Memory B cell (primary cell): ENCODE measurements around the gene YJU2.
"Not testable (repeated sequence)": the region's sequence is repeated elsewhere in the genome, so short reads cannot be mapped to it uniquely, and the experiment has no call there.

Source experiments
- ATAC-seq: fragments of 150-1000 bp; cut with Tn5 transposase; 2 replicates; pipeline ENCODE4 v1.10.0; 2021; ENCODE audit warnings: low read depth, mild to moderate bottlenecking, moderate library complexity
- DNase-seq, 2 donors: peaks; one replicate each; pipeline ENCODE4 v3.0.0; 2022; ENCODE audit warnings: low spot score in 2 of 2
- H3K27ac Mint-ChIP-seq: one replicate; pipeline ENCODE4 v1.8.0; 2022; ENCODE audit warnings: mild to moderate bottlenecking, moderate library complexity, mixed read lengths
- H3K27me3 Mint-ChIP-seq: one replicate; pipeline ENCODE4 v1.8.0; 2022; ENCODE audit warnings: mixed read lengths
- H3K36me3 Mint-ChIP-seq: one replicate; pipeline ENCODE4 v1.8.0; 2022; ENCODE audit warnings: mild to moderate bottlenecking, mixed read lengths
- H3K4me1 Mint-ChIP-seq: one replicate; pipeline ENCODE4 v1.8.0; 2022; ENCODE audit warnings: mixed read lengths
- H3K4me3 Mint-ChIP-seq: one replicate; pipeline ENCODE4 v1.8.0; 2022; ENCODE audit warnings: mild to moderate bottlenecking, moderate library complexity, mixed read lengths
- H3K9me3 Mint-ChIP-seq: one replicate; pipeline ENCODE4 v1.8.0; 2022; ENCODE audit warnings: mixed read lengths

YJU2 gene

GRCh38 chr19:4267901-4268815 is 21.3 kb downstream of the YJU2 start:
- DNase-seq (no peak), ATAC-seq (no peak)
- no peak overlapping the region for H3K4me3 Mint-ChIP-seq
- no peaks in the 10 kb centered on the region for H3K9me3 Mint-ChIP-seq
- no peak overlapping the region for H3K27ac Mint-ChIP-seq
- peaks cover 10% of the 10 kb centered on the region for H3K4me1 Mint-ChIP-seq
- peaks cover 28% of the 10 kb centered on the region for H3K36me3 Mint-ChIP-seq
- no peaks in the 10 kb centered on the region for H3K27me3 Mint-ChIP-seq

GRCh38 chr19:4268816-4269430 is 22.0 kb downstream of the YJU2 start:
- Mint-ChIP-seq H3K9me3 (no peaks in the 10 kb centered on the region), H3K4me3 (no peak overlapping the region), H3K4me1 (peaks cover 10% of the 10 kb centered on the region), H3K27me3 (no peaks in the 10 kb centered on the region), H3K27ac (no peak overlapping the region), H3K36me3 (peaks cover 25% of the 10 kb centered on the region)
- ATAC-seq (no peak), DNase-seq (no peak)

- peaks cover 6% of the 10 kb centered on the region for H3K36me3 Mint-ChIP-seq
- H3K27me3 Mint-ChIP-seq, result no peaks in the 10 kb centered on the region
- H3K27ac Mint-ChIP-seq, result no peak overlapping the region
- no peak overlapping the region for H3K4me3 Mint-ChIP-seq
- H3K4me1 Mint-ChIP-seq, result no peaks in the 10 kb centered on the region
- no peaks in the 10 kb centered on the region for H3K9me3 Mint-ChIP-seq
- DNase-seq, result no peak
- ATAC-seq, result no peak
Observed at GRCh38 chr19:4272894-4273293, 26.0 kb downstream of the YJU2 start.

GRCh38 chr19:4274321-4274686 is 27.4 kb downstream of the YJU2 start:
- not testable (repeated sequence) for DNase-seq, H3K27me3 Mint-ChIP-seq, H3K4me3 Mint-ChIP-seq, H3K36me3 Mint-ChIP-seq, H3K27ac Mint-ChIP-seq, H3K9me3 Mint-ChIP-seq, ATAC-seq, H3K4me1 Mint-ChIP-seq

DNA sequence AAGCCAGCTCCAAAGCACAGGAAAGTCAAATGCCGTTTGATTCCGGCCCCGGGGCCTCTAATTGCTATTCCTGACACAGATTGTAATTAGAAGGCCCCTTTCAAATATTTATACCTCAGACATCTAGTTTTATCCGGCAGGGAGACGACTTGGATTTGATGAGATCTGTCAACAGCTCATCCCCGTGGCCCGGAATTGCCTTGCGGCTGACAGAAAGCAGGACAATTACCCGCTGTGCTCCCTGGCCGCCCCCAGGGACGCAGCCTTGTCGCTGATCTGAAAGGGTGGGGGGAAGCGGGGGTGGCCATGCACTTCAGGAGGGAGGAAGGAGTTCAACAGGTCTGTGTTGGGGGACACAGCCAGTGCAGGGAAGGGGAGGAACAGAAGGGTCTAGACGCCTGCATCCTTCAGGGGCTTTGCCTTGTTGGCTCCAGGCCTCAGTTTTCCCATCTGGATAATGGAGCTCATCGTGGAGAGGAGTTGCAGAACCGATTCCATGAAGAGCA is 30.4 kb downstream of the YJU2 start:
- peaks cover 2% of the 10 kb centered on the region for H3K36me3 Mint-ChIP-seq
- peaks cover 3% of the 10 kb centered on the region for H3K4me1 Mint-ChIP-seq
- no peak overlapping the region for H3K4me3 Mint-ChIP-seq
- H3K27ac Mint-ChIP-seq, result no peak overlapping the region
- no peaks in the 10 kb centered on the region for H3K9me3 Mint-ChIP-seq
- ATAC-seq (no peak), DNase-seq (no peak)
- H3K27me3 Mint-ChIP-seq, result peaks cover 10% of the 10 kb centered on the region

- H3K36me3 Mint-ChIP-seq, result peaks cover under 1% of the 10 kb centered on the region
- peaks cover 3% of the 10 kb centered on the region for H3K4me1 Mint-ChIP-seq
- ATAC-seq, result no peak
- no peak for DNase-seq
- H3K27ac Mint-ChIP-seq, result no peak overlapping the region
- H3K27me3 Mint-ChIP-seq, result peaks cover 13% of the 10 kb centered on the region
- no peak overlapping the region for H3K4me3 Mint-ChIP-seq
- no peaks in the 10 kb centered on the region for H3K9me3 Mint-ChIP-seq
Observed at GRCh38 chr19:4278010-4278409, 31.1 kb downstream of the YJU2 start.

GRCh38 chr19:4278419-4279266 is 31.8 kb downstream of the YJU2 start, which contains the start of gene SHD:
Gene SHD, plus strand, starts transcription at chr19:4279266. Its CDS starts 798 bp downstream, at chr19:4280064.
- no peaks in the 10 kb centered on the region for H3K9me3 Mint-ChIP-seq
- no peak within 1 kb of the TSS for H3K27ac Mint-ChIP-seq
- ATAC-seq (no peak), DNase-seq (no peak)
- peaks cover 3% of the 10 kb centered on the region for H3K4me1 Mint-ChIP-seq
- H3K27me3 Mint-ChIP-seq, result peaks cover 13% of the 10 kb centered on the region
- no peaks in the 10 kb centered on the region for H3K36me3 Mint-ChIP-seq
- peak within 1 kb of the TSS; percentile 46 for H3K4me3 Mint-ChIP-seq

DNA sequence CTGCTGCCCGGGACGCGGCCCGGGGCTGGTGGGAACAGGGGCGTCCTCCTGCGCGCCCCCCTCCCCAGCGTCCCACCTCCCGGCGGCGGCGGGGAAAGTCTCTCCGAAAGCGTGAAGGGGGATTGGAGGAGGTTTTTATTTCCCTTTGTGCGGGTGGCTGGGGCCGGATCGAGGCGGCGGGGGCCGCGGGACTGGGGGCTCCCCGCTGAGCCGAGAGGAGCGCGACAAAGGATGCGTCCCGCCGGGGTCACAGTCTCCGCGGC is 32.3 kb downstream of the YJU2 start:
- H3K9me3 Mint-ChIP-seq, result no peaks in the 10 kb centered on the region
- no peaks in the 10 kb centered on the region for H3K36me3 Mint-ChIP-seq
- no peak overlapping the region for H3K4me3 Mint-ChIP-seq
- DNase-seq (no peak), ATAC-seq (no peak)
- H3K27ac Mint-ChIP-seq, result no peak overlapping the region
- peaks cover 3% of the 10 kb centered on the region for H3K4me1 Mint-ChIP-seq
- H3K27me3 Mint-ChIP-seq, result peaks cover 13% of the 10 kb centered on the region

DNA sequence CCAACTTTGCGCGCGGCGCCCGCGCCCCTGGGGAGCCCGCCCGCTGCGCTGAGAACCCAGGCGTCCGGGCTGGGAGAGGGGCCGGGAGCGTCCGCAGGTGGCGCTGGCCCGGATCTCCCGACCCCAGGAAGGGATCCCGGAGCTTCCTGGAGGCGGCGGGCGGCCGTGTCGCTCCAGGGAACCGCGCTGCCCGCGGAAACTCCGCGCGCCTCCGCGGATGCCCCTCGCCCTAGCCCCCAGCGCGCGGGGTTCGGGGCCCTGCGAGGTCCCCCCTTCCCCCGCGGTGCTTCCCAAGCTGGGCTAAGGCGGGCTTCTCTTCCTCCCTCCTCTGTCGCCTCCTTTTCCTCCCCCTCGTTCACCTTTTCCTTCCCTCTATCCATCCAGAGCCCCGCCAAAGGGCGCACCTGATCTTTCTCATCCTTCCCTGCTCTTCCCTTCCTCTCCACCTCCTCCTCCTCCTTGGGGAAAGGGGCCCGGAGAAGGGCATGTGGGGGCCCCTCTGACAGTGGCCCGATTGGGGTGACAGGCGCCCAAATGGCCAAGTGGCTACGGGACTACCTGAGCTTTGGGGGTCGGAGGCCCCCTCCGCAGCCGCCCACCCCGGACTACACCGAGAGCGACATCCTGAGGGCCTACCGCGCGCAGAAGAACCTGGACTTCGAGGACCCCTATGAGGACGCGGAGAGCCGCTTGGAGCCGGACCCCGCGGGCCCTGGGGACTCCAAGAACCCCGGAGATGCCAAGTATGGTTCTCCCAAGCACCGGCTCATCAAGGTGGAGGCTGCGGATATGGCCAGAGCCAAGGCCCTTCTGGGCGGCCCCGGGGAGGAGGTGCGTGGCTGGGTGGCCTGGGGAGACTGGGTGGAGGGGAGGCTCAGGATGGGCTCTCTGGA is 32.9 kb downstream of the YJU2 start:
- H3K27me3 Mint-ChIP-seq, result peaks cover 13% of the 10 kb centered on the region
- ATAC-seq (no peak), DNase-seq (no peak)

DNA sequence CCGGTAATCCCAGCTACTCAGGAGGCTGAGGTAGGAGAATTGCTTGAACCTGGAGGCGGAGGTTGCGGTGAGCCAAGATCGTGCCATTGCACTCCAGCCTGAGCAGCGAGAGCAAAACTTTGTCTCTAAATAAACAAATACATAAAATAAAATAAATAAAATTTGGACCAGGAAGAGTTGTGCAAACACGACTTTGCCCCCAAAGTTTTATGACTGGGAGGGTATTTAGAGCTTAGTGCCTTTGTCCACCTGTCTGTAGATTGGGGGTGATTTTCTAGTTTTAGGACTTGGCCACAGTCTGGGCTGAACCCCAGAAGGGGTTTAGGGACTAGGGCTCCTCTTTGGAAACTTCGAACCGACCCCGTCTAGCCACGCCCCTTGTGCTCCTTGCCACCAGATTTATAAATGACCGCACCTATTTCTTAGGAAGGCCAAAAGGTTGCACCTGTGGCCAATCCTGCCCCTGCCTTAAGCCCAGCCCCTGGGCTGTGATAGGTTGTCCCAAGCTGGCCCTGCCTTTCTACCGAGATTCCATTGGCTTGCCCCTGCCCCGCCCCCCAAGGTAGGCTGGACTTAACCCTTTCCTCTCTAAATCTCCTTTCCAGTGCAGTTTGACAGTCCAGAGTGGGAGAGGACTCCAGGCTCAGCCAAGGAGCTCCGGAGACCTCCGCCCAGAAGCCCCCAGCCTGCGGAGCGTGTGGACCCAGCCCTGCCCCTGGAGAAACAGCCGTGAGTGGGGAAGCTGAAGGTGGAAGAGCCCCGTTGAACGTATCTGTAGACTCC is 37.5 kb downstream of the YJU2 start:
- peaks cover 5% of the 10 kb centered on the region for H3K4me1 Mint-ChIP-seq
- no peak overlapping the region for H3K4me3 Mint-ChIP-seq
- ATAC-seq (peak; percentile 35), DNase-seq (no peak)
- H3K9me3 Mint-ChIP-seq, result no peaks in the 10 kb centered on the region
- H3K27ac Mint-ChIP-seq, result no peak overlapping the region
- H3K36me3 Mint-ChIP-seq, result no peaks in the 10 kb centered on the region
- H3K27me3 Mint-ChIP-seq, result peaks cover 15% of the 10 kb centered on the region

More for the DNA sequence above, 32.9 kb downstream of the YJU2 start:
- Mint-ChIP-seq H3K27ac (no peak overlapping the region), H3K4me3 (peak overlapping the region; percentile 46), H3K36me3 (no peaks in the 10 kb centered on the region), H3K9me3 (no peaks in the 10 kb centered on the region), H3K4me1 (peaks cover 5% of the 10 kb centered on the region)

GRCh38 chr19:4284974-4285373 is 38.1 kb downstream of the YJU2 start:
- H3K9me3 Mint-ChIP-seq, result no peaks in the 10 kb centered on the region
- no peak overlapping the region for H3K27ac Mint-ChIP-seq
- ATAC-seq (no peak), DNase-seq (no peak)
- peaks cover 12% of the 10 kb centered on the region for H3K27me3 Mint-ChIP-seq
- no peaks in the 10 kb centered on the region for H3K36me3 Mint-ChIP-seq
- peaks cover 3% of the 10 kb centered on the region for H3K4me1 Mint-ChIP-seq
- no peak overlapping the region for H3K4me3 Mint-ChIP-seq

- H3K27me3 Mint-ChIP-seq, result peaks cover 11% of the 10 kb centered on the region
- H3K4me1 Mint-ChIP-seq, ATAC-seq, H3K4me3 Mint-ChIP-seq, H3K36me3 Mint-ChIP-seq, DNase-seq, H3K27ac Mint-ChIP-seq, H3K9me3 Mint-ChIP-seq: not testable (repeated sequence)
Observed at GRCh38 chr19:4286141-4286540, 39.3 kb downstream of the YJU2 start.
